ENCODE measurements around the gene USP30.
"Not testable (repeated sequence)": the region's sequence is repeated elsewhere in the genome, so short reads cannot be mapped to it uniquely, and the experiment has no call there.

USP30 gene, protein sequence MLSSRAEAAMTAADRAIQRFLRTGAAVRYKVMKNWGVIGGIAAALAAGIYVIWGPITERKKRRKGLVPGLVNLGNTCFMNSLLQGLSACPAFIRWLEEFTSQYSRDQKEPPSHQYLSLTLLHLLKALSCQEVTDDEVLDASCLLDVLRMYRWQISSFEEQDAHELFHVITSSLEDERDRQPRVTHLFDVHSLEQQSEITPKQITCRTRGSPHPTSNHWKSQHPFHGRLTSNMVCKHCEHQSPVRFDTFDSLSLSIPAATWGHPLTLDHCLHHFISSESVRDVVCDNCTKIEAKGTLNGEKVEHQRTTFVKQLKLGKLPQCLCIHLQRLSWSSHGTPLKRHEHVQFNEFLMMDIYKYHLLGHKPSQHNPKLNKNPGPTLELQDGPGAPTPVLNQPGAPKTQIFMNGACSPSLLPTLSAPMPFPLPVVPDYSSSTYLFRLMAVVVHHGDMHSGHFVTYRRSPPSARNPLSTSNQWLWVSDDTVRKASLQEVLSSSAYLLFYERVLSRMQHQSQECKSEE
- 12.0 to 21.0 (median 13.4) reads per million in 4 experiments for total RNA-seq

DNA sequence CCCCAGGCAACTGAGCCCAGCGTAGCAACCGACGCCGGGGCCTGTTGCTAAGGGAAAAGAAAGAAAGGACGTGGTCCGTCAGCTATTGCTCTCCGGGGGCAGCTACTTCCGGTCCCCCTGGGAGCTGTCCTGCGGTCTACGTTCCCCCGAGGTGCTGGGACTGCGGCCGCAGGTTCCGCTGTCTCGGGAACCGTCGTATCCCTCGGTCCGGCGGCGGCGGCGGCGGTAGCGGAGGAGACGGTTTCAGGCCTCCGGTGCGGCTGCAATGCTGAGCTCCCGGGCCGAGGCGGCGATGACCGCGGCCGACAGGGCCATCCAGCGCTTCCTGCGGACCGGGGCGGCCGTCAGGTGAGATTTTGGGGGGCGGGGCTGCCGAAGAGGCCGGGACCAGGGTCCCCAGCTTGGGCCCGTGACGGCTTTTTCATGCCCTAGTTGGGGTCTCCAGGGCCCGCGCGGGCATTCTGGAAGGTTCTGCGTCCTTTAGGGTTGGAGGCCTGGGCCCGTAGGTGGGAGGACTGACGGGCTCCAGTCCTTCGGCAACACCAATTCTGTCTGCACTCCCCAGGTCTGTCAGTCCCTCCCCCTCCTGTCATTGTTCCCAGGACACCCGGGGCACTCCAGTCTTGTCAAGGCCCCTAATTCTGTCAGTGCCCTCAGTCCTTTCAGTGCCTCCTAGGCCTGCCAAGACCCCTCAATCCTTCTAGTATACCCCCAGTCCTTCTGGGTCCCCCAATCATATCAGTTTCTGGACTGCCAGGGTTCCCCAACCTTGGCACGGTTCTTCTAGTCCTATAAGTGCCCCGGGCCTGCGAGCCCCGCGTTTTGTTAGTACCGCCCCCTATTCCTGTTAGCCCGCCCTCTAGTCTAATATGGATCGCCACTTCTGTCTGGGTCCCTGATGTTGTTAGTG is at the start of gene USP30:
Gene USP30 (plus strand): TSS at position 163 of the 910 bp plus-strand sequence. CDS start 103 bp downstream, at position 266.
- peak; percentile 74 for DNase-seq

- DNase-seq, result no peak
Measured at GRCh38 chr12:109004017-109004416, 48.4 kb upstream of the USP30 start.

DNA sequence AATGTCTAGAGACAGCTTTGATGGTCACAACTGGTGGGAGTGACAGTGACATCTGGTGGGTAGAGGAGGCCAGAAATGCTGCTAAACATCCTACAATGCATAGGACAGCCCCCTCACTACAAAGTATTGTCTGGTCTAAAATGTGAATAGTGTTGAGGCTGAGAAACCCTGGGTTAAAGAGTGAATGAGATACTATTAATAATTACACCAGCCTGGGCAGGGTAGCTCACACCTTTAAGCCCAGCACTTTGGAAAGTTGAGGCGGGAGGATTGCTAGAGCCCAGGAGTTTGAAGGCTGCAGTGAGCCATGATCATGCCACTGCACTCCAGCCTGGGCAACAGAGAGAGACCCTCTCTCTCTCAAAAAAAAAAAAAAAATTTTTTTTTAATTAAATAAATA is 42.6 kb upstream of the USP30 start:
- DNase-seq, result no peak

- DNase-seq, result no peak
Measured at GRCh38 chr12:109010259-109010658, 42.1 kb upstream of the USP30 start.

DNA sequence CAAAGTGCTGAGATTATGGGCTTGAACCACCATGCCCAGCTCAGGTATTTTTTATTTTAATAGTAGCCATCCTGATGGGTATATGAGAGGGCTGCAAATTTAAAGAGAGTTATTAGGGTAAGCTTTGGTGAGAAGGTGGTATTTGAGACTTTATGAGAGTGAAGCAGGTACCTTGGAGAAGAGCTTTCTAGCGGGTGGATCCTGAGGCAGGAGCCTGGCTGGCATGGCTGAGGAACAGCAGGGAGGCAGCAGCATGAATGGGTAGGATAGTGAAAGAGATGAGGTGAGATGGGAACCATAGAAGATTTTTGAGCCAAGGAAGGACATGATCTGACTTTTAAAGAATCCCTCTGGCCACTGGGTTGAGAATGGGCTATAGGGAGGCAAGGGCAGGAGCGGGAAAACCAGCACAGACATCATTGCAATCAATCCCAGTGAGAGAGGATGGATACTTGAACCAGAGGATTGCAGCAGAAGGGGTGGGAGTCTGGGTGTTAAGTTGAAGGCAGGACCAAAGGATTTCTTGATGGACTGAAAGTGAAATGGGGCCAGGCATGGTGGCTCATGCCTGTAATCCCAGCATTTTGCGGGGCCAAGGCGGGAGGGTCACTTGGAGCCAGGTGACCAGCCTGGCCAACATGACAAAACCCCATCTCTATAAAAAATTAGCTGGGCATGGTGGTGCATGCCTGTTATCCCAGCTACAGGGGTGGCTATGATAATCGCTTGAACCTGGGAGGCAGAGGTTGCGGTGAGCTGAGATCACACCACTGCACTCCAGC is 37.2 kb upstream of the USP30 start:
- DNase-seq, result no peak

GRCh38 chr12:109016016-109016415 is 36.4 kb upstream of the USP30 start:
- no peak for DNase-seq

DNA sequence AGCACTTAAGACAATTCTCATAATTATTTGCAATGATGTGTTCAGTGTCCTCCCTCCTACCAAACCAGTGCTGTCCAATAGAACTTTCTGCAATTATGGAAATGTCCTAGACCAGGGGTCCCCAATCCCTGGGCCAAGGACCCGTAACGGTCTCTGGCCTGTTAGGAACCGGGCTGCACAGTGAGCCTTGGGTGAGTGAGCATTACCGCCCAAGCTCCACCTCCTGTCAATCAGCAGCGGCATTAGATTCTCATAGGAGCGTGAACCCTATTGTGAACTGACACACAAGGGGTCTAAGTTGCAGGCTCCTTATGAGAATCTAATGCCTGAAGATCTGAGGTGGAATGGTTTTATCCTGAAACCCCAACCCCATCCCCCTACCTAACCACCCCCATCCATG is 35.4 kb upstream of the USP30 start:
- no peak for DNase-seq

GRCh38 chr12:109018296-109018695 is 34.1 kb upstream of the USP30 start:
- no peak for DNase-seq

DNA sequence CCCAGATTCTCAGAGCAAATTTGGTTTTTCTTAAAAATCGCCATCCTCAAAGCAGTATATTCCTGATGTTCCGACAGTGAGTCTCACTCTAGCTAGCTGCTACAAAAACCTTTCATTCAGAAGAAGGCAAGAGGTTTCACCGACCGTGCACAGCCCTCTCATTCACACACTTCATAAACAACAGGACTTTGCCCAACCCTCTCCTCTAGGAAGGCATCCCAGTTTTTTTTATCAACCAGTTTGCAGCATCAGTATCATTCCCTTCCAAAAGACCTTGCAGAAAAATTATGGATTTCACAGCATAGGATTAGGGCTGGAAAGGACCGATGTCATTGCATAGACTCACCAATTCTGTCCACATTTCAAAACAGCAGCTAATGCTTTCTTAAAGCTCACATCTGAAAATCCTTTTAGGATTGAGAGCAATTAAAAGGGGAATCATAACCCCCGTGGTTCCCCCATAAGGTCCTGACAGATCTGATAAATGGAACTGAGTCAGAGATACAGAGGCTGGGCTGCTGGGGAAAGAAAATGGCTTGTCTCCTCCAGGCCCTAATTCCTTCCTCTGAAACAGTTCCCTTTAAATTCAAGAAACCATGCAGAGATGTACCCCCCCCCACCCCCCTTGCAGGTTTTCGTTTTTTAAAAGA is 32.1 kb upstream of the USP30 start:
- DNase-seq, result no peak

GRCh38 chr12:109020796-109021380 is 31.5 kb upstream of the USP30 start, which contains the start of gene SVOP:
Gene SVOP (minus strand): TSS chr12:109021068. CDS start chr12:109020868, 200 bp downstream.
- DNase-seq, result no peak

- DNase-seq, result no peak
Measured at GRCh38 chr12:109027767-109028166, 24.6 kb upstream of the USP30 start.

- DNase-seq, result not testable (repeated sequence)
Measured at GRCh38 chr12:109028624-109029023, 23.8 kb upstream of the USP30 start.

- no peak for DNase-seq
Measured at GRCh38 chr12:109029411-109029810, 23.0 kb upstream of the USP30 start.

GRCh38 chr12:109033239-109034196 is 18.9 kb upstream of the USP30 start:
- DNase-seq, result no peak

DNA sequence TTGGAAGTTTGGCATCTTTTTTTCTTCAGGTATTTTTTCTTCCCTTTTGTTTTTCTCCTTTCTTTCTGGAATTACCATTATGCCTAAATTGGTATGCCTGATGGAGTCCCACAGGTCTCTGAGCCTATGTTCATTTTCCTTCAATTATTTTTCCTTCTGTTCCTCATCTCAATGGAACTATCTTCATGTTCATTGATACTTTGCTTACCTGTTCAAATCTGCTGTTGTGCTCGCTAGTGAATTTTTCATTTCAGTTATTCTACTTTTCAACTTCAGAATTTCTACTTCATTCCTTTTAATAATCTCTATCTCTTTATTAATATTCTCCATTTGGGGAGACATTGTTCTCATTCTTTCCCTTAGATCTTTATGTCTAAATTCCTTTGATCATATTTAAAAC is 15.4 kb upstream of the USP30 start:
- no peak for DNase-seq

- no peak for DNase-seq
Measured at GRCh38 chr12:109044241-109044640, 8.1 kb upstream of the USP30 start.

- DNase-seq, result no peak
Measured at GRCh38 chr12:109047081-109047805, 5.1 kb upstream of the USP30 start.

DNA sequence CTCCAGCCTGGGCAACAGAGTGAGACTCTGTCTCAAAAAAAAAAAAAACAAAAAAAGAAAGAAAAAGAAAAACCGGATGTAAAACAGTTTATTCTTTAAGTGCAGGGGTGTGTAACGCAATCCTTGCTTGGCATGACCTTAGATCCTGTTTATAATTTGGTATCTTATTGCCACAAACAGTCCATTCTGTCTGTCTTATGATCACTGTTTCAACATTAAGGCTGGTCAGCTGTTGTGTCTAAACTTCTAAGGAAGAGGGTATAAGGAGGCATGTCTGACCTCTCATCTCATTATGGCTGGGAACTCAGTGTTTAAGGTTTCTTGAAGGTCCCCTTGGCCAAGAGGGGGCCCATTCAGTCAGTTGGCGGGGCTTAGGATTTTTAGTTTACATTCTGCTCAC is 3.7 kb upstream of the USP30 start:
- DNase-seq, result not testable (repeated sequence)

DNA sequence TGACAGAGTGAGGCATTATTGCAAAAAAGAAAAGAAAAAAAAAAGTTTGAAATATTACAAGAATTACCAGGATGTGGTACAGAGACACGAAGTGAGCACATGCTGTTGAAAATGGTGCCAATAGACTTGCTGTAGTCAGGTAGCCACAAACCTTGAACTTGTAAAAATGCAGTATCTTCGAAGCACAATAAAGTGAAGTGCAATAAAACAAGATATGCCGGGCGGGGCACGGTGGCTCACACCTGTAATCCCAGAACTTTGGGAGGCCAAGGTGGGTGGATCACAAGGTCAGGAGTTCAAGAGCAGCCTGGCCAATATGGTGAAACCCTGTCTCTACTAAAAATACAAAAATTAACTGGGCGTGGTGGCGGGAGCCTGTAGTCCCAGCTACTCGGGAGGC is 2.6 kb upstream of the USP30 start:
- DNase-seq, result not testable (repeated sequence)

DNA sequence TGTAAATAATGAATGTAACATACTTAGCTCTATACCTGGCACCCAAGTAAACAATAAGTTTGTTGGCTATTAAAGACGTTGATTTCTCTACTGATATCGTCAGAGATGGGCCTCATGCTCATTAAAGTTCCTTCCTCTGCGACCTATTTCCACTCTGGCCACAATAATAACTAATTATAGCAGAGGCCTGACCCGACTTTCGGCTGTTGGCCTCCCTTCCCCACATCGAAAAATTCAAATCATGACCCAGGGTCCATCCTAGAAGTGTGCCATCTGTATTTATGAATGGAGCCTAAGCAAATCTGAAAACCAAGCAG is 321 bp upstream of the USP30 start:
- no peak for DNase-seq

Data from effector CD8-positive, alpha-beta T cell (primary cell).